GM10266 (cell line): ENCODE results near the gene AP1S3.

Source experiments
- DNase-seq: peaks from one replicate; pipeline ENCODE4 v3.0.0; 2012; ENCODE audit errors: extremely low spot score
- TF ChIP-seq, protein P1 (sequence below): IDR thresholded peaks from 2 replicates; pipeline ENCODE4 v1.5.1; 2012; ENCODE audit warnings: mild to moderate bottlenecking, low read depth; ENCODE audit not compliant: control insufficient read depth, insufficient read depth; ENCODE audit errors: missing control alignments

Gene AP1S3

DNA sequence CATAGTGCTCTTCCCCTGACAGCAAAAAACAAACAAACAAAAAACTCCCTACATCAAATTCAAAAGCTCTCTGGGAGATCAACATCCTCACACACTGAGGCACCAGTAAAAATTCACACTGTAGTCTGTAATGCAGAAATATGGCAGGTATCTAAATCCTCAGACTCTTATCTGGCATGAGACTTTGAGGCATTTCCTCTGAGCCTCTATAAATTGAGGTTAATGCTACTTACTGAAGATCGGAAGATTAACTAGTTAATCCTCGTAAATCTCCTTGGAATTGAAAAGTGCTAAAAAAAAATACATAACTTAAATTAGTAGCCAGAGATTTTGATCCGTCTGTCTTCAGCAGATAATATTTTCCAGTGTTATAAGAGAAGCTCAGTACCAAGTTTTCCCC lies 65.0 kb downstream of the AP1S3 start:
- TF ChIP-seq, protein P1, sequence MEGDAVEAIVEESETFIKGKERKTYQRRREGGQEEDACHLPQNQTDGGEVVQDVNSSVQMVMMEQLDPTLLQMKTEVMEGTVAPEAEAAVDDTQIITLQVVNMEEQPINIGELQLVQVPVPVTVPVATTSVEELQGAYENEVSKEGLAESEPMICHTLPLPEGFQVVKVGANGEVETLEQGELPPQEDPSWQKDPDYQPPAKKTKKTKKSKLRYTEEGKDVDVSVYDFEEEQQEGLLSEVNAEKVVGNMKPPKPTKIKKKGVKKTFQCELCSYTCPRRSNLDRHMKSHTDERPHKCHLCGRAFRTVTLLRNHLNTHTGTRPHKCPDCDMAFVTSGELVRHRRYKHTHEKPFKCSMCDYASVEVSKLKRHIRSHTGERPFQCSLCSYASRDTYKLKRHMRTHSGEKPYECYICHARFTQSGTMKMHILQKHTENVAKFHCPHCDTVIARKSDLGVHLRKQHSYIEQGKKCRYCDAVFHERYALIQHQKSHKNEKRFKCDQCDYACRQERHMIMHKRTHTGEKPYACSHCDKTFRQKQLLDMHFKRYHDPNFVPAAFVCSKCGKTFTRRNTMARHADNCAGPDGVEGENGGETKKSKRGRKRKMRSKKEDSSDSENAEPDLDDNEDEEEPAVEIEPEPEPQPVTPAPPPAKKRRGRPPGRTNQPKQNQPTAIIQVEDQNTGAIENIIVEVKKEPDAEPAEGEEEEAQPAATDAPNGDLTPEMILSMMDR, result no peak

DNA sequence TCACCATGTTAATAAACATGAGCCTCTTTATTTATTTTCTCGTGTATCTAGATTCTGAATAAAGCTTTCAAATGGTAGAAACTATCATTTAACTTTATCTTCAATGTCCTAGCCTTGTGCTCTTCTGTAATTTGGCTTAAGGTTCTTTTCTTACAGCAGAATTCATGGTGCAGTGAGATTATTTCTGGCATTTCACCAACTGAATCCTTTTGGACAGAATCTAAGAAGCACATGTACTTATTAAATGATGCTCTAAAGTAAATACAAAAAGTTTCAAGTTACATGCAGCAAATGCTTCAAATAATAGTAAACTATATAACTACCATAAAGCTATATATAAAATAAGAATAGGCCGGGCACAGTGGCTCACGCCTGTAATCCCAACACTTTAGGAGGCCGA lies 65.9 kb downstream of the AP1S3 start:
- no peak for DNase-seq
- TF ChIP-seq, protein P1, result no peak

More for the DNA sequence above, 65.0 kb downstream of the AP1S3 start:
- DNase-seq, result no peak

DNA sequence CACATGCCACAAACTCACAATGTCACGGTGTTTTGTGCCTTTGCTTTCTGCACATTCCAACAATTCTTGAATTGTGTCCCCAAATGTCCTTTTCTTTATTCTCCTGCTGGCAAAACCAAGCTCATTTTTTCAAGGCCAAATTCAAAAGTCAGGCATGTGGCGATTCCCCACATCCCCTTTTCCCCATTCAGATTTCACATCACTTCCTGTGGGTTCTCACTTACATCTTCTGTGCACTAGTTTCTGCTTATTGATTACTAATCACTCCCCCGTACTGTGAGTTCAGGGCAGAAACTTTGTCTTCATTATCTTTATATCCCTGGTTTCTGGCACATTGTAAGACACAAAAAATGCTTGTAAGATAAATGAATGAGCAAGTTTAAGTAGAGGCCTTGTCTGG lies 69.2 kb downstream of the AP1S3 start:
- DNase-seq, result no peak
- TF ChIP-seq, protein P1, result no peak

DNA sequence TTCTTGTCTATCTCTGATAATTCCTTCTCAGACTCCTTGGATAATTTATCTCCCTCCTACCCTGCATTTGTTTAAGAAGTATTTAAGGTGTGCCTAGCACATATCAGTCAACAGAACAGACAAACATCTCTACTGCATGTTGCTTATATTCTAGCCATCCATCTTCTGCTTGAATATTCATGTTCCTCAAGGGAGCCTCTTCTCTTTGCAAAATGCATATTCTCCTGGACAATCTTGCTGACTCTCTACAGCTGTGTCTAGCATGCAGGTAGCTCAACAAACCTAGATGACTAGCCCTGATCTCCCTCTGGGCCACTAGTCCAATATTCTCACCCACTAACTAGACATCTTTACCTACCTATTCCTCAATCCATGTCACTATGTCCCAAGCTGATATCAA lies 70.0 kb downstream of the AP1S3 start:
- DNase-seq, result no peak
- TF ChIP-seq, protein P1, result no peak

DNA sequence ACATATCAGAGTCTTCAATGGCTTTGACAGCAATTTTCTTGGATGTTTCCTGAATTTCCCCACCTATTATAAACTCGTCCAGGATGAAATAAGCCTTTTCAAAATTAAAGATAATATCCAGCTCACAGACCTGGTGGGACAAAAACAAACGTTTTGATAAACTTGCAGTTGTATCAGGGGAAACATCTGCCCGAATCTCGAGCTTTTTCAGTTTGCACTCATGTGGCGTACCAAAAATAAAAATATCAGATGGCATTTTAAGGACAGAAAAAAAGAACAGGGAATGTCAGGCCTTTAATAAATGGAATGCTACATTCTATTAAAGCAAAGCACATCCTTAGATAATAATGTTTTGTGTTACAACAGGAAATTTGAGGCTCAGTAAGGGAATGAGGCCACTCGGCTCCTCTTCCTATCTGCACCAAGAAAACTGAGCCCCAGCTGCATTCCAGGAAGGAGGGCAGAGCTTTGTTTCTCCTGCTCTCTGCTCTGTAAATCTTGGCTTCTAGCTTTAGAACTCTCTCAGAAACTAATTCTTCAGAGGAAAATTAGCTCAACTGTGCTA lies 72.1 kb downstream of the AP1S3 start:
- no peak for DNase-seq
- TF ChIP-seq, protein P1, result no peak

DNA sequence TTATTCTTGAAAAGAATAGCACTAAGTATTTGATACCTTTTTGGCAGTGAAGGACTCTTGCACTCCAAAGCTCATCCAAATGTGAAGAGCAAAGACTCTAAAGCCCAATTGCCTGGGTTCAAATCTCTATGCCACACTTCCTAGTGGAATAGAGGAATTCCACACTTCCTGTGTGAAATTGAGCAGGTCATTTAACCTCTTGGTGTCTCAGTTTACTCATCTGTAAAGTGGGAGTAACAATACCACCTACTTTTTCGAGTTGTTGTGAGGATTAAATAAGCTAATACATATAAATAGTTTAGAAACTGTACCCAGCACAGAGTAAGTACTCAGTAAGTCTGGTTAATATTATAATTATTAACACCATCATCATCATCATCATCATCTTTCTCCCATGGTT lies 72.6 kb downstream of the AP1S3 start:
- no peak for DNase-seq
- TF ChIP-seq, protein P1, result no peak

DNA sequence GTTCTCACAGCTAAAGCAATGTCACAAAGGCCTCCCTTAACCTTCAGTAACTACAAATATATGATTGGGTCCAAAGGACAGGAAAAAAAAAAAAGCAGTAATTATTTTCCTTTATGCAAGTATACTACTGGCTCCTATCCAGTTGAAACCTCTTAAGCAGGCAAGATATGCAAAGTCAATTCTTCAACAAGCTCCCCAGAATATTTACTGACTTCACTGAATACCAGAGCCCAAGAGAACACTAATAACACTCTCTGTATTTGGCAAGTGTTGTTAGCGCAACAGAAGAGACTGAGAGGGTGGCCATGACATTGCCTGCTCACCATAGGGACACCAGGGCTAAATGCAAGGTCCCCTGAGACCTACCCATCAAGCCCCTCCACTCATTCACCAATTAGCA lies 74.5 kb downstream of the AP1S3 start:
- no peak for DNase-seq
- TF ChIP-seq, protein P1, result no peak

DNA sequence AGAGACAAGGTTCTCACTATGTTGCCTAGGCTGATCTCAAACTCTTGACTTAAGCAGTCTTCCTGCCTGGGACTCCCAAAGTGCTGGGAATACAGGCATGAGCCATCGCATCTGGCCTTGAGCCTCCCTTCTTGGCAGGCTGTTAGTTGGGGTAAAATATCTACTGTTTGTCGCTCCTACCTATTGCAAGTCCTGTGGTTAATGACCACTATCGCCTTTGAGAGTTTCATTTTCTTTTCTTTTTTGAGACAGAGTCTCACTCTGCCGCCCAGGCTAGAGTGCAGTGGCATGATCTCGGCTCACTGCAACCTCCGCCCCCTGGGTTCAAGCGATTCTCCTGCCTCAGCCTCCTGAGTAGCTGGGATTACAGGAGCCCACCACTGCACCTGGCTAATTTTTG lies 75.6 kb downstream of the AP1S3 start:
- DNase-seq, result peak; percentile 26
